ENCODE measurements around the gene LEFTY1.
"Not testable (repeated sequence)": the region's sequence is repeated elsewhere in the genome, so short reads cannot be mapped to it uniquely, and the experiment has no call there.

LEFTY1 gene

GRCh38 chr1:225847610-225848009 lies 41.3 kb downstream of the LEFTY1 start:
- peak; percentile 51 for DNase-seq (ENCODE audit: low spot score)

- no peak for DNase-seq (ENCODE audit: low spot score)
These were observed 42.3 kb downstream of the LEFTY1 start for GRCh38 chr1:225846331-225847310.

GRCh38 chr1:225845571-225846259 lies 43.2 kb downstream of the LEFTY1 start:
- peak; percentile 69 for DNase-seq (ENCODE audit: low spot score)

GRCh38 chr1:225845097-225845496 lies 43.8 kb downstream of the LEFTY1 start:
- DNase-seq (ENCODE audit: low spot score), result no peak

GRCh38 chr1:225844236-225845061 lies 44.5 kb downstream of the LEFTY1 start:
- DNase-seq (ENCODE audit: low spot score), result no peak

- DNase-seq (ENCODE audit: low spot score), result no peak
These were observed 45.5 kb downstream of the LEFTY1 start for GRCh38 chr1:225843426-225843795.

GRCh38 chr1:225842788-225843425 lies 46.0 kb downstream of the LEFTY1 start:
- no peak for DNase-seq (ENCODE audit: low spot score)

GRCh38 chr1:225842074-225842473 lies 46.9 kb downstream of the LEFTY1 start:
- DNase-seq (ENCODE audit: low spot score), result no peak

- DNase-seq (ENCODE audit: low spot score), result no peak
These were observed 48.2 kb downstream of the LEFTY1 start for GRCh38 chr1:225840713-225841112.

GRCh38 chr1:225840223-225840610 lies 48.7 kb downstream of the LEFTY1 start:
- no peak for DNase-seq (ENCODE audit: low spot score)

GRCh38 chr1:225838793-225839192 lies 50.2 kb downstream of the LEFTY1 start:
- DNase-seq (ENCODE audit: low spot score), result no peak

- not testable (repeated sequence) for DNase-seq (ENCODE audit: low spot score)
These were observed 52.6 kb downstream of the LEFTY1 start for GRCh38 chr1:225836296-225836695.

All from NAMALWA (cell line).